ENCODE data around the gene MAGIX. TPM values are rescaled to one million over a fixed set of nuclear protein-coding genes. Genes with fewer than 3 reads are reported as not detected.
A peak's percentile ranks its signal among the peaks of the same experiment; 100 is the strongest.

The MAGIX gene
- total and polyA plus RNA-seq, 8 donors, result 1.6 to 9.4 (median 2.4) TPM

DNA sequence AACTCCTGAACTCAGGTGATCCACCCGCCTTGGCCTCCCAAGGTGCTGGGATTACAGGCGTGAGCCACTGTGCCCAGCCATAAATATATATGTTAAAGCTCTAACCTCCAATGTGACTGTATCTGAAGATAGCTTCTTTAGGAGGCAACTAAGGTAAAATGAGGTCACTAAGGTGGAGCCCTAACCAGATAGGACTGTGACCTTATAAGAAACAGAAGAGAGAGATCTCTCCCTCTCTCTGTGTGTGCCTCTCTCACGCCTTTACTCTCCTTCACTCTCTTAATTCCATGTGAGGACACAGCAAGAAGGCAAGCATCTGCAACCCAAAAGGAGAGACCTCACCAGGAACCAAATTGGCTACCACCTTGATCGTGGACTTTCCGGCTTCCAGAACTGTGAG, 926 bp upstream of the MAGIX start:
- Histone ChIP-seq H3K4me1 (peaks cover under 1 to 5% of the 10 kb centered on the region in 2 donors), H3K27me3 (no peaks in the 10 kb centered on the region), H3K4me3 (no peak overlapping the region), H3K36me3 (no peaks in the 10 kb centered on the region), H3K9me3 (no peaks in the 10 kb centered on the region), H3K27ac (no peak overlapping the region)
- intact Hi-C loops (cut with DNase I), result no loop called here
- TF ChIP-seq, protein P1, sequence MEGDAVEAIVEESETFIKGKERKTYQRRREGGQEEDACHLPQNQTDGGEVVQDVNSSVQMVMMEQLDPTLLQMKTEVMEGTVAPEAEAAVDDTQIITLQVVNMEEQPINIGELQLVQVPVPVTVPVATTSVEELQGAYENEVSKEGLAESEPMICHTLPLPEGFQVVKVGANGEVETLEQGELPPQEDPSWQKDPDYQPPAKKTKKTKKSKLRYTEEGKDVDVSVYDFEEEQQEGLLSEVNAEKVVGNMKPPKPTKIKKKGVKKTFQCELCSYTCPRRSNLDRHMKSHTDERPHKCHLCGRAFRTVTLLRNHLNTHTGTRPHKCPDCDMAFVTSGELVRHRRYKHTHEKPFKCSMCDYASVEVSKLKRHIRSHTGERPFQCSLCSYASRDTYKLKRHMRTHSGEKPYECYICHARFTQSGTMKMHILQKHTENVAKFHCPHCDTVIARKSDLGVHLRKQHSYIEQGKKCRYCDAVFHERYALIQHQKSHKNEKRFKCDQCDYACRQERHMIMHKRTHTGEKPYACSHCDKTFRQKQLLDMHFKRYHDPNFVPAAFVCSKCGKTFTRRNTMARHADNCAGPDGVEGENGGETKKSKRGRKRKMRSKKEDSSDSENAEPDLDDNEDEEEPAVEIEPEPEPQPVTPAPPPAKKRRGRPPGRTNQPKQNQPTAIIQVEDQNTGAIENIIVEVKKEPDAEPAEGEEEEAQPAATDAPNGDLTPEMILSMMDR (IDR thresholded peaks at IDR 0.05), result no peak
- ATAC-seq, result no peak
- no peak for DNase-seq

GRCh38 chrX:49163555-49164419, 1.2 kb downstream of the MAGIX start:
- TF ChIP-seq, protein P1 (IDR thresholded peaks at IDR 0.05), result peak; percentile 65 to 93
- intact Hi-C loops (cut with DNase I), result no loop called here
- Histone ChIP-seq H3K9me3 (no peaks in the 10 kb centered on the region), H3K4me3 (peak overlapping the region; percentile 7 to 39), H3K27ac (peak overlapping the region; percentile 89 to 92), H3K36me3 (no peaks in the 10 kb centered on the region), H3K27me3 (no peaks in the 10 kb centered on the region), H3K4me1 (peaks cover 5 to 18% of the 10 kb centered on the region in 2 donors)
- ATAC-seq, result peak; percentile 74
- peak; percentile 74 to 94 (median 91) for DNase-seq

GRCh38 chrX:49164589-49165360, 2.2 kb downstream of the MAGIX start:
- TF ChIP-seq, protein P1 (IDR thresholded peaks at IDR 0.05), result no peak
- intact Hi-C loops (cut with DNase I), result no loop called here
- H3K36me3 ChIP-seq, result no peaks in the 10 kb centered on the region
- H3K27me3 ChIP-seq, result no peaks in the 10 kb centered on the region
- H3K4me3 ChIP-seq, result no peak overlapping the region
- peaks cover 5 to 22% of the 10 kb centered on the region in 2 donors for H3K4me1 ChIP-seq
- ATAC-seq (no peak), DNase-seq (no peak)
- H3K27ac ChIP-seq, result peak overlapping the region; percentile 89 to 92
- H3K9me3 ChIP-seq, result no peaks in the 10 kb centered on the region

- intact Hi-C loops (cut with DNase I), result no loop called here
- peak overlapping the region; percentile 92 to 98 for H3K27ac ChIP-seq
- DNase-seq, result peak in 3 of 4 donors; percentile 79 to 89 (median 86)
- peaks cover 5 to 26% of the 10 kb centered on the region in 2 donors for H3K4me1 ChIP-seq
- peak; percentile 39 for ATAC-seq
- no peaks in the 10 kb centered on the region for H3K36me3 ChIP-seq
- H3K27me3 ChIP-seq, result no peaks in the 10 kb centered on the region
- TF ChIP-seq, protein P1 (IDR thresholded peaks at IDR 0.05), result no peak
- no peaks in the 10 kb centered on the region for H3K9me3 ChIP-seq
- peak overlapping the region; percentile 17 to 38 for H3K4me3 ChIP-seq
Measured at GRCh38 chrX:49165901-49166881, 3.6 kb downstream of the MAGIX start.
